Measurements from ENCODE around the gene NTSR1.

The NTSR1 gene

GRCh38 chr20:62710886-62711702 is 2.5 kb downstream of the NTSR1 start:
- no peak for DNase-seq

DNA sequence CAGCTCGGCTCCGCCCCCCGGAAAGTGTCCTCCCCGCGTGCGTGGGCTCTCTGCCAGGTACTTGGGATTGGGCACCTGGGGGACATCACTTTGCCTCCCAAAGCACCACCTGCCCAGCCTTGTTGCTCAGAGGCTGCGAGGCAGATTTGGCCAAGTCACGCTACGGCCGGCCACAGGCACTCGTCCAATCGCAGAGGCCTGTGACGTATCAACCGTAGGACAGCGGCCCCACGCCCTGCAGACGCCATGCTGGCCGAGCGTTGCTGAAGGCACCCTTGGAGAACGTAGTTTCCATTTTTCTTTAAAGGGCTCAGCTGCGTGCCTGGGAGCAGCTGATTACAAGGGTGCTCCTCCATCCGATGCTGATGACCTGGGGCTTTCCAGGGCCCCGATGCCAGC is 3.1 kb downstream of the NTSR1 start:
- no peak for DNase-seq

DNA sequence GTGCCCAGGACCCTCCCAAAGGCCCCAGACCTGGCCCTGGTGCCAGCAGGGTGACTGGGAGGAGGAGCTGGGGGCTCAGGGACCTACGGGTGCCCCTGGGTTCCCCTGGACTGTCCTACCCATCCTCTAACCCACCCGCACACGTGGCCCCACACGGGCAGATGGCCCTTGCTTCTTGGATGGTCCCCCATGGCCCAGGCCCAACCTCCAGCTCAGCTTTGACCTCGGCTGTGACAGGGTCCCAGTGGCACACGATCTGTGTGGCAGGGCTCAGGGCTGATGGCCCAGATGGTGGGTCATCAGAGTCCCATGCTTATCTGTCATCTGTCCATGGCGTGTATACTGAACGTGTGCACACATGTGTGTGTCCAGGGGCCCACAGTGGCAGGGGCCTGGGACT is 4.0 kb downstream of the NTSR1 start:
- no peak for DNase-seq

DNA sequence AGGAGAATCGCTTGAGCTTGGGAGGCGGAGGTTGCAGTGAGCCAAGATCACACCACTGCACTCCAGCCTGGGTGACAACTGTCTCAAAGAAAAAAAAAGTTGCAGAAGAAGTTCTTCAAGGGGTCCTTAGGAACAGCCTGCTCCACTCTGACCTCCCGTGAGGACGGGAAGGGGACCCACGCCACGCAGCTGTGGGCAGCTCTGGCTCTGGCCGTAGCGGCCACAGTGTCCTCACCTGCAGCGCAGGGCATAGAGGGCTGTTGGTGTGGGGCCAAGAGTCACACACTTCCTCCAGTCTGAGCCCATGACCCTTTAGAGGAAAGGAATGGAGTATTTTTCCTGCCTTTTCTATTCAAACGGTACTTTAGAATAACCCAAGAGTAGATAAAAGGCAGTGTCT is 5.4 kb downstream of the NTSR1 start:
- no peak for DNase-seq

- no peak for DNase-seq
Observed at GRCh38 chr20:62714799-62715198, 6.2 kb downstream of the NTSR1 start.

DNA sequence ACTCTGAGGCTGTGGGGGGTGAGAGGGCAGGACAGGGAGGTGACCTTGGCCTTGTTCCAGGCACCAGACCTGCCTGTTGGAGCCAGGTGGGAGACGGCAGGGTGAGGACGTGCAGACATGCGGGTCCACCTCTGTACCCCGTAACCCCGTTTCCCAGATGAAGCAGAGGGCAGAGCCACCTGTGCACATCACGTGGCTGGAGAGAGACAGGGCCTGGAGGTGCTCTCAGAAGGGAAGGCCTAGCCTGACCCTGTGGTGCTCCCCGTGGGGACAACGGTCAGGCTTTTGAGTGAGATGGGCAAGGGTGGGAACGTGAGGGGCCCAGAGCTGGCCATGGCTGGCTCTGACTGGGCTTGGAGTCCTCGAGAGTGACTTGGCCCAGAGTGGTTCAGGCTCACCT is 6.6 kb downstream of the NTSR1 start:
- DNase-seq = no peak

- no peak for DNase-seq
Observed at GRCh38 chr20:62716198-62716940, 7.7 kb downstream of the NTSR1 start.

DNA sequence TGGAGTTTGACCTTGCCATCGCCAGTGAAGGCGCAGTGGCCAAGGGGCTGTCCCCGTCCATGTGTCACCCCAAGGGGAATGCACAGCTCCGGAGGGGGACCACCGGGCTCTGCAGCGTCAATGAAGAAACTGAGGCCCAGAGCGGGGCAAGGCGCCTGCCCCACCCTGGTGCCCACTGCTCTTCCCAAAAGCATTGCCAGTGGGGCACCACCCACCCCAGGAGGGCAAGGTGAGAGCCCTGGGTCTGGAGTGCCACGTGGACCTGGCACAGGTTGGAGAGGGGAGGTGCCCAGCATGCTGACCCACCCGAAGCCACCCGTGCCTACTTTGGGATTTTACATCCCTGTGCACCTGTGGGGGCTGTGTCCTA is 8.3 kb downstream of the NTSR1 start:
- DNase-seq = no peak

DNA sequence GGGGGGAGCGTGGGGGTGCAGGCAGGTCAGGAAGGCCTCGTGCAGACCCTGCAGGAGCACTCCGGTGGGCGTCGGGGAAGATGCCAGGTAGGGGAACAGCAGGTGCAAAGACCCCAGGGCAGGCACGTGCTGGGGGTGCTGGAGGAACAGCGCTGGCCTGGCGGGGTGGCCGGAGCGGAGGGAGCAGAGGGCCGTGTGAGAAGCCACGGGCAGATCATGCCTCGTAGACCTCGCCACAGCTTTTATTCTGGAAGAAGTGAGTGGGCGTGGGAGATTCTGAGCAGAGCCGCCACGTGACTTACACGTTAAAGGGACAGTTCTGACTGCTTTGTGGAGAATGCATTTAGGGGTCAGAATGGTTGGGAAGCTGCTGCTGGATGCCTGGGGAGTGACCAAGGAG is 9.3 kb downstream of the NTSR1 start:
- no peak for DNase-seq

- DNase-seq = no peak
Observed at GRCh38 chr20:62718546-62718945, 9.9 kb downstream of the NTSR1 start.

DNA sequence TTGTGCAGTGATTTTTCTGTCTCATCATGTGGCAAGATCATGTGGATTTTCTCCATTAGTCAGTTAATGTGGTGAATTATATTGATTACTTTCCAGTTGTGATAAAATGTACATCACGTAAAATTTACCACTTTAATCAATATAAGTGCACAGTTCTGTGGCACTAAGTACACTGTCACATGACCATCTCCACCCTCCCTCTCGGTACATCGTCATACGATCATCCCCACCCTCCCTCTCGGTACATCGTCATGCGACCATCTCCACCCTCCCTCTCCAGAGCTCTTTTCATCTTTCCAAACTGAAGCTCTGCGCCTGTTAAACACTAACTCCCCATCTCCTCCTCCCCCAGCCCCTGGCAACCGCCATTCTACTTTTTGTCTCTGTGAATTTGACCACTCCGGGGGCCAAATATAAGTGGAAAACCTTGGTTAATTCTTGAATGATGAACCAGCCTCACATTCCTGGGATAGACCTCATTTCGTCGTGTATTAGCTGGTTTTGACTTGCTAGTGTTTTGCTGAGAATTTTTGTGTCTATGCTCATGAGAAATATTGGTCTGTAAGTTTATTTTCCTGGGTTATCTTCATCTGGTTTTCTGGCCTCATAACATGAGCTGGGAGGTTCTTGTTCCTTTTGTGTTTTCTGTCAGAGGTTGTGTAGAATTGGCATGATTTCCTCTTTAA is 10.8 kb downstream of the NTSR1 start:
- no peak for DNase-seq

GRCh38 chr20:62721511-62722370 is 13.1 kb downstream of the NTSR1 start:
- DNase-seq = no peak

DNA sequence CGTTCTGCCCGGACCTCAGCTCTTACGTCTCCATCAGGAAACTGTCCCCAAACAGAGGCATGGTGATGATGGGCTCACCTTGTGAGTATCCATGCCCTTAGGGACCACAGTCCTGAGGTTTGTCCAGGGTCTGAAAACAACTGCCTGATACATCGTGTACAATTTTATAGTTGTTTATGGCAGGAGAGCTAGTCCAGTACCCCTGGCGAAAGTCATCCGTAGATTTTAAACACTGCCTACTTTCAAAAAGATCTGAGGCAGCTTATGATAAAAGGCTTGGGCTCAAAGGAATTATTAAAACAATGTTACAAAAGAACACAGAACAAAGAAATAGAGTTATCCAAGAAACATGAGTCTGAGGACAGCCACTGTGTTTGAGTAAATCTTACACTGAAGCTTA is 14.0 kb downstream of the NTSR1 start:
- DNase-seq = no peak

- DNase-seq = no peak
Observed at GRCh38 chr20:62723351-62723750, 14.7 kb downstream of the NTSR1 start.

DNA sequence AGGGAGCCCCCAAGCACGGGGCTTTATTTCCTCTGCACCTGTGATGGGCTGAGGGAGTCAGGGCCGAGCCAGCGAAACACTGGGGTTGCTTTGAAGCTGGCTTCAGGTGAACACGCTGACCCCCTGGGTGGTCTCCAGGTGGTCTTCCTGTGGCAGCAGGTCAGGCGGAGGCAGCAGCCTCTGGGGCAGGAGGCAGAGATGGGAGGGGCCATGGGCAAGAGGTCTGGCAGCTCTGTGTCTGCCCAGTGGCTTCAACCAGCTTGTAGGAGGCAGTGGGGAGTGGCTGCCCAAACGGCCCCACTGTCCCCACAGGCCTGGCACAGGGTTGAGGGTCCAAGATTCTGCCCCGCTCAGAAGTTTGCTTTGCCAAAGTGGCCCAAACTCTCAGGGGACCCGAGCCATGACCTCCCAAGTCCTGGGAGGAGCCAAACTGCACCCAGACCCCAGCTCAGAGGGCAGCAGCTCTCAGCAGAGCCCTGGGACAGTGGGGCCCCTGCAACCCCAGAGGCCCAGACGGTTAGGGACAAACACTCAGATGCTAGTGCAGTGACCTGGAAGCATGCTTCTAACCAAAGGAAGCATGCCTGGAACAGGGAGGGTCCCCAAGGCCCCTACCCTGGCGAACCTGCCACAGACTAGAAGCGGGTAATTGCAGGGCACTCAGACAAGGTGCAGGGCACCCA is 15.3 kb downstream of the NTSR1 start:
- DNase-seq = no peak

DNA sequence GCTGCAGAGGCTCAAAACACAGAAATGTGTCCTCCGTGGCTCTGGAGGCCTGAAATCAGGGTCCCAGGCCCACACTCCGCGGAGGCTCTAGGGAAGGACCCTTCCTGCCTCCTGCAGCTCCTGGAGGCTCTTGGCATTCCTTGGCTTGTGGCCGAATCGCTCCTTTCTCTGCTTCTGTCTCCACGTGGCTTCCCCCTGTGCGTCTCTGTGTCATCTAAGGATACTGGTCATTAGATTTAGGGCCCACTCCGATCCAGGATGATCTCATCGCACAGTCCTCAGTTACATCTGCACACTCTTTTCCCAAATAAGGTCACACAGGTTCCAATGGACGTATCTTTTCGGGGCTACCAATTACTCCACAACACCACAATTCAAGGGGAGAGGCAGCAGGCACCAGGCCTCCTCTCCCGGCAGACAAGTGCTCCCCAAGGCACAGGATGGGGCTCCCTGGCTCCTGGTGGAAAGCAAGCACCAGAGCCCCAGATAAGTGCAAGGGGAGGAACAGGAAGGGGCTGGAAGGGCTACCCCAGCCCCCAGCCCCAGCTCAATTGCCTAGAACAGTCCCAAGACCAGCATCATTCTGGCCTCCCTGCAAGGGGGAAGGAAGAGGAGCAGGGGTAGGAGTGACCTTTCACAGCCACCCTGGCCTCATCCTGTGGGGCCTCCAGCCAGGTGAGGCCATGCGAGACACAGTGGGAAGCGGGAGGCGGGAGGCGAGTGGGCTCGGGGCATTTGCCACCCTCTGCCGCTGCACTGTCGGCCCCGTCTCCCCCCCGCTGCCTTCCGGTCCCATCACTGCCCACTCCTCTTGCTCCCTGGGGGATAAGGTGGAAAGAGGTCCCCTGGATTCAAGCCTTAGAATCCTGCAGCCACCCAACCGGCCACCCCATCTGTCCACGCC is 16.3 kb downstream of the NTSR1 start:
- no peak for DNase-seq

DNA sequence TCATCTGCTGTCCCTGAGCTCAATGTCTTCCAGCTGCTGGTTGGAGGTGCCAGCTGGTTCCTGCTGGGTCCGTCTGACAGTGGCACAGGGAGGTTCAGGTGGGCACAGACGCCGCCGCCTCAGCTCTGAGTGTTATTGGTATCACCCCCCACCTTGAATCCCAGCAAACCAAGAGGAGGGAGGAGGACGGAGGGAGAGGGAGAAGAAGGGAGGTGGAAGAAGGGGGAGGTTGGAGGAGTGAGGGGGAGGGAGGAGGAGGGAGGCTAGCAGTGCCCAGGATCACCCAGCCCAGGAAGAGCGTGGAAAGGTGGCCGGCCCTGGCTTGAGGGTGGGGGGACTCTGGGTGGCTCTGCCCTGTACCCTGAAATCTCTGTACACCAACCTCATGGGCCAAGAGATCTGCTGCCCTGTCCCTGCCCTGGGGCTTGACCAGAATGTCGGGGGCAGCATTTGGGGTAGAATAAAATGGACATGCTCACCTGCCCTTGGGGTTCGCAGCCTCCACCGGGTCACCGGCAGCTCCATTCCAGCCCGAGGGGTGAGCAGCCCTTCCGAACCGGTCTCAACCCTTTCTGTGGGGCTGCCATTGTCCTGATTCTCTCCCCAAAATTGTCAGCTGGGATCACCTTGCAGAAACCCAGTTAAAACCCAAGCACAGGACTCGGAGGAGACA is 17.1 kb downstream of the NTSR1 start:
- no peak for DNase-seq

DNA sequence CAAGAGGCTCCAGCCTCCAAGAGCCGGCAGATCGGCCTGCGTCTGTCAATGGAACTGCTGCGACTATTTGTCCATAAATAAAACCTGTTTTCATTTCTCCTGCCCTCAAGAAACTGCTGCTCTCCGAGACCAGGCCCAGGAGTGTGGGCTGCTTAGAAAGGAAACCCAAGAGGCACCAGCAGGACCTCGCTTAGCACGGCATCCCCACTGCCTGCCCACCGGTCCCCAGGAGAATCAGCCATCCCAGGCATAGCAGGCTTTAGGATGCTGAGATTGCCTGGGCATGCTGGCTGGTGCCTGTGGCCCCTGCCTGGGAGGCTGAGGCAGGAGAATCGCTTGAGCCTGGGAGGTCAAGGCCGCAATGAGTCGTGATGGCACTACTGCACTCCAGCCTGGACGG is 17.6 kb downstream of the NTSR1 start:
- no peak for DNase-seq

GRCh38 chr20:62726716-62727583 is 18.3 kb downstream of the NTSR1 start:
- no peak for DNase-seq

GRCh38 chr20:62727584-62728027 is 19.0 kb downstream of the NTSR1 start:
- DNase-seq = no peak
